HCT116 (cell line): ENCODE results near the gene CKB. TPM values are rescaled to one million over a fixed set of nuclear protein-coding genes. Genes with fewer than 3 reads are reported as not detected.

ENCODE experiments used
- ATAC-seq: fragments of 200-7000 bp; cut with Tn5 transposase; 2 replicates; pipeline ENCODE4 v1.9.1; 2020; ENCODE audit warnings: mild to moderate bottlenecking, moderate library complexity
- BruUV-seq: library from RNA; stranded (reverse); fragments of 400-500 nt; replicated peaks from 2 replicates; lab custom pipeline; 2021; lab: Mats Ljungman, UMichigan
- CTCF ChIA-PET: fragments of 300-600 bp; sonication (Branson Sonifier 250); formaldehyde crosslinking; loops from one replicate; lab custom pipeline; 2021; ENCODE audit warnings: antibody characterized with exemption; lab: Charles Lee
- POLR2A ChIA-PET: fragments of 300-600, 350-600 bp; sonication (Branson Sonifier 250); formaldehyde crosslinking; loops from one replicate; lab custom pipeline; 2021; ENCODE audit warnings: antibody characterized with exemption; lab: Charles Lee
- RAD21 ChIA-PET, 2 experiments: fragments of 300-600 bp; sonication (Branson Sonifier 250); formaldehyde crosslinking; loops; one replicate each; lab custom pipeline; 2023; ENCODE audit warnings: low total read pairs in 2 of 2; ENCODE audit not compliant: uncharacterized antibody in 2 of 2, unreplicated experiment in 2 of 2, low non-redundant PET in 1 of 2; lab: Charles Lee
- DNase-seq: peaks from one replicate; pipeline ENCODE4 v3.0.0-alpha.2; 2010; ENCODE audit warnings: low read depth, low spot score
- H2AFZ ChIP-seq: fragments of 200-600 bp; shearing (Covaris generic), sonication (generic); 2 replicates; pipeline ENCODE4 v1.6.1; 2017; ENCODE audit warnings: low read depth, mixed run types, mixed read lengths, antibody characterized with exemption, low read length; ENCODE audit not compliant: poor library complexity, severe bottlenecking
- H3K27ac ChIP-seq: 2 replicates; pipeline ENCODE4 v1.5.1; 2012; ENCODE audit warnings: low read depth, low read length
- H3K27me3 ChIP-seq: fragments of 200-600 bp; sonication (generic); 2 replicates; pipeline ENCODE4 v1.6.1; 2016; ENCODE audit warnings: mixed run types, low read length, mixed read lengths; ENCODE audit not compliant: insufficient read depth
- H3K36me3 ChIP-seq, 2 experiments: fragments of 200-500 bp in 1 of 2; fragments of 200-600 bp in 1 of 2; sonication (Bioruptor generic) in 1 of 2; sonication (generic) in 1 of 2; 2 replicates each; pipeline versions ENCODE4 v1.5.1 to v1.6.1; 2014 to 2016; ENCODE audit warnings: low read length in 2 of 2, inconsistent platforms in 1 of 2, mixed read lengths in 1 of 2, mixed run types in 1 of 2; ENCODE audit not compliant: insufficient read depth in 2 of 2, control insufficient read depth in 1 of 2
- H3K4me1 ChIP-seq, 2 experiments: fragments of 200-600 bp in 1 of 2; sonication (generic) in 1 of 2; 2 replicates each; pipeline versions ENCODE4 v1.5.1 to v1.6.1; 2012 to 2017; ENCODE audit warnings: low read length in 2 of 2, inconsistent platforms in 1 of 2, mild to moderate bottlenecking in 1 of 2, mixed read lengths in 1 of 2, mixed run types in 1 of 2, moderate library complexity in 1 of 2; ENCODE audit not compliant: insufficient read depth in 2 of 2, control insufficient read depth in 1 of 2
- H3K4me2 ChIP-seq: fragments of 200-600 bp; sonication (generic); 2 replicates; pipeline ENCODE4 v1.6.1; 2017; ENCODE audit warnings: mixed run types, low read length, mixed read lengths
- H3K4me3 ChIP-seq, 2 experiments: fragments of 200-600 bp in 1 of 2; sonication (generic) in 1 of 2; replicated peaks in 1 of 2; 2 replicates each; pipeline ENCODE4 v1.5.1; 2011 to 2016; ENCODE audit warnings: low read length in 2 of 2, control low read depth in 1 of 2, low read depth in 1 of 2, mild to moderate bottlenecking in 1 of 2, mixed read lengths in 1 of 2, mixed run types in 1 of 2
- H3K79me2 ChIP-seq: fragments of 200-600 bp; sonication (generic); 2 replicates; pipeline ENCODE4 v1.6.1; 2017; ENCODE audit warnings: mild to moderate bottlenecking, mixed run types, low read length, moderate library complexity, mixed read lengths; ENCODE audit not compliant: insufficient read depth
- H3K9ac ChIP-seq: fragments of 200-600 bp; sonication (generic); 2 replicates; pipeline ENCODE4 v1.6.1; 2016; ENCODE audit warnings: low read length, mixed read lengths
- H3K9me2 ChIP-seq: fragments of 200-600 bp; sonication (generic), shearing (Covaris generic); 2 replicates; pipeline ENCODE4 v1.6.1; 2017; ENCODE audit warnings: mixed run types, mild to moderate bottlenecking, moderate library complexity; ENCODE audit not compliant: insufficient read depth
- H3K9me3 ChIP-seq, 2 experiments: fragments of 200-500 bp in 1 of 2; fragments of 200-600 bp in 1 of 2; sonication (Bioruptor generic) in 1 of 2; sonication (generic) in 1 of 2; 2 replicates each; pipeline ENCODE4 v1.6.1; 2014 to 2017; ENCODE audit warnings: low read length in 2 of 2, mixed read lengths in 2 of 2, inconsistent platforms in 1 of 2, low read depth in 1 of 2, mild to moderate bottlenecking in 1 of 2, mixed run types in 1 of 2, moderate library complexity in 1 of 2; ENCODE audit not compliant: control insufficient read depth in 1 of 2, insufficient read depth in 1 of 2
- H4K20me1 ChIP-seq: fragments of 200-600 bp; sonication (generic), shearing (Covaris generic); 2 replicates; pipeline ENCODE4 v1.6.1; 2017; ENCODE audit warnings: mixed run types, mild to moderate bottlenecking, moderate library complexity; ENCODE audit not compliant: insufficient read depth
- ATF3 ChIP-seq: IDR thresholded peaks from 2 replicates; pipeline ENCODE4 v1.6.1; 2012
- CBX3 ChIP-seq: IDR thresholded peaks from 2 replicates; pipeline ENCODE4 v1.6.1; 2012; ENCODE audit warnings: low read depth
- CEBPB ChIP-seq: IDR thresholded peaks from 2 replicates; pipeline ENCODE4 v1.6.1; 2012; ENCODE audit warnings: low read depth
- EGR1 ChIP-seq: IDR thresholded peaks from 2 replicates; pipeline ENCODE4 v1.6.1; 2012; ENCODE audit warnings: low read depth
- ELF1 ChIP-seq: IDR thresholded peaks from 2 replicates; pipeline ENCODE4 v1.6.1; 2012; ENCODE audit warnings: low read depth, borderline replicate concordance
- JUND ChIP-seq: IDR thresholded peaks from 2 replicates; pipeline ENCODE4 v1.6.1; 2012
- POLR2A ChIP-seq: IDR thresholded peaks from 2 replicates; pipeline ENCODE4 v1.7.0; 2011; ENCODE audit warnings: borderline replicate concordance; ENCODE audit not compliant: insufficient read depth, insufficient read length; ENCODE audit errors: extremely low read depth
- POLR2AphosphoS5 ChIP-seq: IDR thresholded peaks from 2 replicates; pipeline ENCODE4 v1.6.1; 2011; ENCODE audit warnings: mild to moderate bottlenecking, low read depth, low read length, moderate library complexity
- REST ChIP-seq: IDR thresholded peaks from 2 replicates; pipeline ENCODE4 v1.6.1; 2012; ENCODE audit warnings: low read depth
- SP1 ChIP-seq: IDR thresholded peaks from 2 replicates; pipeline ENCODE4 v1.6.1; 2012; ENCODE audit warnings: low read depth
- YY1 ChIP-seq: IDR thresholded peaks from 2 replicates; pipeline ENCODE4 v1.6.1; 2011; ENCODE audit warnings: low read length, low read depth, moderate library complexity, mild to moderate bottlenecking; ENCODE audit not compliant: insufficient replicate concordance; ENCODE audit errors: extremely low read depth
- ZBTB33 ChIP-seq: IDR thresholded peaks from 2 replicates; pipeline ENCODE4 v1.6.1; 2011; ENCODE audit warnings: mild to moderate bottlenecking, low read length, moderate library complexity; ENCODE audit not compliant: insufficient replicate concordance; ENCODE audit errors: extremely low read depth
- intact Hi-C: fragments of 100-400 bp; cut with micrococcal nuclease; formaldehyde crosslinking; loops from 2 replicates; pipeline ENCODE4 v1.10.0; 2022
- total RNA-seq: library from RNA; stranded (reverse); gene quantifications from one replicate; pipeline ENCODE4 v1.2.1, GENCODE V29; 2021; ENCODE audit not compliant: unreplicated experiment

Gene CKB
- total RNA-seq, 1 experiment from 2014 or later = 605 TPM

GRCh38 chr14:103569408-103569807 lies 46.8 kb upstream of the CKB start:
- H2AFZ ChIP-seq = no peak overlapping the region
- intact Hi-C loops = no loop called here
- no peaks in the 10 kb centered on the region for H3K9me2 ChIP-seq
- ChIA-PET POLR2A (no interaction called here), RAD21 (no interaction called here), CTCF (interaction anchor here (1.1 kb wide), 1 partner anchor 508 kb away, joined by 4 read pairs; no protein-coding TSS in a partner anchor)
- peaks cover 0 to 3% of the 10 kb centered on the region in 2 experiments; a peak in 1 of 4 replicates for H3K36me3 ChIP-seq
- no peaks in the 10 kb centered on the region for H3K27me3 ChIP-seq
- H3K27ac ChIP-seq = no peak overlapping the region
- ATAC-seq = no peak
- DNase-seq = no peak
- H3K9me3 ChIP-seq = no peaks in the 10 kb centered on the region
- TF ChIP-seq JUND (no peak), POLR2A (no peak), POLR2AphosphoS5 (no peak), EGR1 (no peak), REST (no peak), ELF1 (no peak), CBX3 (no peak), ATF3 (no peak), CEBPB (no peak), ZBTB33 (no peak), SP1 (no peak), YY1 (no peak)
- H3K4me1 ChIP-seq = peaks cover under 1 to 5% of the 10 kb centered on the region in 2 experiments; a peak in 1 of 4 replicates
- H3K9ac ChIP-seq = no peak overlapping the region
- H3K4me3 ChIP-seq = no peak overlapping the region
- BruUV-seq = no TSS peak
- H3K4me2 ChIP-seq = no peak overlapping the region
- no peaks in the 10 kb centered on the region for H4K20me1 ChIP-seq
- H3K79me2 ChIP-seq = peaks cover 49% of the 10 kb centered on the region
